ENCODE measurements around the gene CACNA2D3.
"Not testable (repeated sequence)": the region's sequence is repeated elsewhere in the genome, so short reads cannot be mapped to it uniquely, and the experiment has no call there.

CACNA2D3 gene

GRCh38 chr3:55085231-55085630 is 962.9 kb downstream of the CACNA2D3 start:
- no peak for DNase-seq (ENCODE audit: low spot score)

DNA sequence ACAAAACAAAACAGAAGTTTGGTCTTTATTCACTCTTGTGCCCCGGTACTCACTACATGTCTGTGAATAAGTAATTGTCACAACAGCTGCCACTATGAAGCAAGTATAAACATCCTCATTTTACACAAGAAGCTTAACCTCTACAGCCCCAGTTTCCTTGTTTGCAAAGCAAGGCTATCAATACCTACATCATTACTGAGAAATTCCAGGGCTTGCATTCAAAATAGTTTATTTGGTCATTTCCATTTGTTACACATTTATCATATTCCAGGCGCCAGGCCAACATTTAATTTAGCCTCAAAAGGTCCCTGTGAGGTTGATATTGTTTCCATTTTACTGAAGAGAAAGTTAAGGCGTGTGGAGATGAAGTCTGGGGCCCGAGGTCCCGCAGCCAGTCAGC is 966.9 kb downstream of the CACNA2D3 start:
- no peak for DNase-seq (ENCODE audit: low spot score)

DNA sequence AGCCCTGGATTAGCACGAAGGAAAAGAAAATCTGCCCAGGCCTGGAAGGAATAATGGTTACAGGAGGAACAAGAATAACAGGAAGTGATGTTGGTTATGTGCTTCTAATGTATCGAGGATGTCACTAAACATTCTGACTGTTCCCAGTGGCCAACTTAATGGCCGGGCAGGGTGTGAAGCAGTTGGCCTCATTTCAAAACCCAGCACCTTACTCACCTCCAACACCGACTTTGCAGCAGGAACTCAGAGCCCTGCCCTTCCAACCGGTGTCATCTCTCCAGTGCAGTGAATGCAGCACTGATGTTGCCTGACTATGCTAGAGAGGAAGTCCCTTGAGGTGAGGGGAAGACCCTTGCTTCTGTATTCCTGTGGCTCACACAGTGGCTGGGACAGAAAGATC is 967.9 kb downstream of the CACNA2D3 start:
- no peak for DNase-seq (ENCODE audit: low spot score)

DNA sequence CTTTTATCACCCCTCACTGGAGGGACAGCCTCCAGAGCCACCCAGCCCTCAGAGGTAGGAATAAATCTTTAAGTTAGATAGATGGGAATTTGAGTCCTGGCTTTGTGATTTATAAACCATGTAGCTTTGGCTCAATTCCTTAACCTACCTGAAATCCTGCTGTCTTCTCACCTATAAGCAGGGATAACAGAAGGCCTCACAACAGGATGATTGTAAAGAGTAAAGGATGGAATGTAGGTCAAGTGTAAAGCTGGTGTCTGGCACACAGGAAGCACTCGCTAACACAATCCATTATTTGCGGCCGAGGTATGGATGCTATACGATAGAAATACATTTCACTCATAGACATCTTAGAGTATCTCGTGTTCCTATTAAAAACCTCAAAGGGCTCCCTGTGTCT is 968.4 kb downstream of the CACNA2D3 start:
- no peak for DNase-seq (ENCODE audit: low spot score)

DNA sequence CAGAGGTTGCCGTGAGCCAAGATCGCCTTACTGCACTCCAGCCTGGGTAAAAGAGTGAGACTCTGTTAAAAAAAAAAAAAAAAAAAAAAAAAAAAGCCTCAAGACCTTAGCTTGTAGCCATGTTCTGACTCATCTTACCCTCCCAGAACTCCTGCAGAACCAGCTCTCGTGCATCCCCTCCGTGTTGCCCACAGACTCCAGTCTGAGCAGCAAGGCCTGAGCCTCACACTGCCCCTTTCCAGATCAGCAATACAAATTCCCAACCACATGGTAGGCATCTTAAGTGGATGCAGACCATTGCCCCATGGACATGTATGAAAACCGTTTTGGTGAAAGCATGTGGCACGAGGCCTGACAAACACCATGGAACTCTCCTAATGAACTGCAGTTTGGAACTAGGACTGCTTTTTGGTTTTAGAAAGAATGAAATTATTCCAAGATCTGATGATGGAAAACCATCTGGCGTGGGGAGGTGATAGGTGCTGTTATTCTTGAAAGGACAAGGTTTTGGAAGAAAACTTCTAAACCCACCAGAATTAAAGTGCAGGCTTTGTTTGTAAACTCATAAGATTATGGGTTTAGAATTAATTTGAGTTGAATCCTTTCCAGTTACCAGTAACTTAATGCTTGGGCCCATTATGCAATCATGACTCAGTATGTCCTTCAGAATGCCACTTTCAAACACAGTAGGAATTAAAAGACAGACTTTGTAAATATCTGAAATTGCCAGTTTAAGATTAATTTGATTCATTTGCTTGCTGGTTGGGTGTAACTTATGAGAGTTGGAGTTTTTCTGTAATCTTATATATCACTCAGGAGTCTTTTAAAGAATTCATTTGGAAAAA is 969.3 kb downstream of the CACNA2D3 start:
- no peak for DNase-seq (ENCODE audit: low spot score)

GRCh38 chr3:55094676-55095075 is 972.3 kb downstream of the CACNA2D3 start:
- DNase-seq (ENCODE audit: low spot score) = no peak

- no peak for DNase-seq (ENCODE audit: low spot score)
These were observed 975.1 kb downstream of the CACNA2D3 start for GRCh38 chr3:55097441-55097840.

DNA sequence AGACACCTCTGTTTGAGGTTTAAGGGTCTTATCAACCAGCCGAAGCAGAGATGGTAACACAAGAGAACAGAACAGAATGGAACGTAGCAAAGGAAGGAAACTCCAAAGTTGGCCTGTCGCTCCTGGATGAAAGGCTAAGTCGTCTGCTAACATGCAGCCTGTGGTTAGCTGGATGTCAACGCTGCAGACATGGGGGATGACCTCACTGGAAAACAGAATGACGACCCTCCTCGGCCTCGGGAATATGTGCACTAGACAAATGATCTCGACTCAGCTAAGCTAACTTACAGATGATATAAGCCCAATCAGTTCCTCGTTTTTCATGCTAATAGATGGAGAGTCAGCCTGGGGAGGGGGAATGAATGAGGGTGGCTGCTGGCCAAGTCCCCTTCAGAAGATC is 983.3 kb downstream of the CACNA2D3 start:
- no peak for DNase-seq (ENCODE audit: low spot score)

- no peak for DNase-seq (ENCODE audit: low spot score)
These were observed 984.8 kb downstream of the CACNA2D3 start for GRCh38 chr3:55107187-55107586.

- DNase-seq (ENCODE audit: low spot score) = not testable (repeated sequence)
These were observed 989.6 kb downstream of the CACNA2D3 start for GRCh38 chr3:55111906-55112305.

- DNase-seq (ENCODE audit: low spot score) = no peak
These were observed 996.1 kb downstream of the CACNA2D3 start for GRCh38 chr3:55118451-55118850.

DNA sequence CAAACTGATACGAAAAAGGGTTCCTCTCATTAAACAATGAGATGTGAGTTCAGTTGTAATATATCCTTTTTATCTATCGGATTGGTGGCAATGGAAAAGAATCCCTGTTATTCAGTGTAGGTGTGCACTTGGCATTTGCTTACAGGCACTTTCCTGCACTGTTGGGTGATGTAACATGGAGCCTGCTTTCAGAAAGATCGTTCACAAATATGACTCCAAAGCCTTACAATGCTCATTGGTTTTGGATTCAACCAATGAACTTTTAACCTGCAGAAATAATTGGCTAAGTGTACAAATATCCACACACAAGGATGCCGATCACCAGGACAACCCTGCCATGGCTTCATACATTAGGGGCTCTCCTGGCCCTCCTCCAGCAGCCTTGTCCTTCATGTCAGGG is 996.9 kb downstream of the CACNA2D3 start:
- DNase-seq (ENCODE audit: low spot score) = no peak

DNA sequence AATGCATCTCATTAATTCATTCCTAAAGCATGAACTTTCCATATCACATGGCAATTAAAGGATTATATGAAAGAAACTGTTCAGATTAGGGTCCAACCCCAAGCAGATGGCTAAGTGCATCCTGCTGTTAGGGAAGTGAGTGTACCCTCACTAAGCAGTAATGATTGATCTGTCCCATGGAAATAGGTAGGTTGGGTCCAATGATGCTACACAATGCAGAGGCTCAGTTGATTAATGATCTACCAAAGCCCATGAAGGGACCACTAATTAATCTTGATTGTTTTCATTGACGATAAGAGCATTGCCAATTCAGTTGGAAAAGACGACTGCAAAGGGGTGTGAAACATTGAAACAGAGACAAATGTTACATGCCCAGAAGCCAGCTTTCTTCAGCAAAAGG is 1000.0 kb downstream of the CACNA2D3 start:
- no peak for DNase-seq (ENCODE audit: low spot score)
